OCI-M1 (cell line): ENCODE results near the gene CCDC144A.
"Not testable (repeated sequence)": the region's sequence is repeated elsewhere in the genome, so short reads cannot be mapped to it uniquely, and the experiment has no call there.

ENCODE experiments used
- DNase-seq: peaks from one replicate; lab custom pipeline; 2025; lab: John Stamatoyannopoulos, UW

Gene CCDC144A

DNA sequence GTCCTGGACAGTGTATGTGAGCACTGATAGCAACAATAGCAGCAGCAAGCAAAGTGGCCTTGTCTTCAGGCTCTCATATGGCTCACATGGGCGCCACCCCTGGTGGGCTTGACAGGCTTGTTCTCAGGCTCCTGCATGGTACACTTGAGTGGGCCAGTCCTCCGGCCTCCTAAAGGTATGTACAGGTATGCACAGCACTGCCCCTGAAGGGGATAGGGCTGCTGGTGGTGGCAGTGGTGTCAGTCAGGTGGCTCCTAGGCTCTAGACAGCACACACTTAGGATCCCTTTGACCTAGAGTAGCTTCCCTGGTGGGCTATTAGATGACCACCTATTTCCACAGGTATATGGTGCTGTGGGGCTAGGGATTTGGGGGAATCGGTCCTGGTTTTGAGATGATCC lies 67.5 kb downstream of the CCDC144A start:
- DNase-seq: not testable (repeated sequence)

DNA sequence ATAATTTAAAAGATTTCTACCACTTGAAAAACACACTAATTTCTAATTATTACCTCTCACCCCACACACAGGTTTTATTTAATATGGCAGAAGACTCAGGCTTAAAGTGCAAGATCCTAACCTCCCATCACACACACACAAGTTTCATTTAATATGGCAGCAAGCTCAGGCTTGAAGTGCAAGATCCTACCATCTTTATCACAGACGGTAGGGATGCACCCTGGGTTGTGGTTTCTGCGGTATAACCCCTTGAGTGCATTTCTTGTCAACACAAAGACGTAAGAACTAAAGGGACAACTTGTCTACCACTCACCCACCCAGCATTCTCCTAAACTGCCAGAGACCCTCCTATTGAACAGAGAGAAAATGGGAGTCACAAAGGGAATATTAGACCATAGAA lies 68.1 kb downstream of the CCDC144A start:
- peak; percentile 5 for DNase-seq

DNA sequence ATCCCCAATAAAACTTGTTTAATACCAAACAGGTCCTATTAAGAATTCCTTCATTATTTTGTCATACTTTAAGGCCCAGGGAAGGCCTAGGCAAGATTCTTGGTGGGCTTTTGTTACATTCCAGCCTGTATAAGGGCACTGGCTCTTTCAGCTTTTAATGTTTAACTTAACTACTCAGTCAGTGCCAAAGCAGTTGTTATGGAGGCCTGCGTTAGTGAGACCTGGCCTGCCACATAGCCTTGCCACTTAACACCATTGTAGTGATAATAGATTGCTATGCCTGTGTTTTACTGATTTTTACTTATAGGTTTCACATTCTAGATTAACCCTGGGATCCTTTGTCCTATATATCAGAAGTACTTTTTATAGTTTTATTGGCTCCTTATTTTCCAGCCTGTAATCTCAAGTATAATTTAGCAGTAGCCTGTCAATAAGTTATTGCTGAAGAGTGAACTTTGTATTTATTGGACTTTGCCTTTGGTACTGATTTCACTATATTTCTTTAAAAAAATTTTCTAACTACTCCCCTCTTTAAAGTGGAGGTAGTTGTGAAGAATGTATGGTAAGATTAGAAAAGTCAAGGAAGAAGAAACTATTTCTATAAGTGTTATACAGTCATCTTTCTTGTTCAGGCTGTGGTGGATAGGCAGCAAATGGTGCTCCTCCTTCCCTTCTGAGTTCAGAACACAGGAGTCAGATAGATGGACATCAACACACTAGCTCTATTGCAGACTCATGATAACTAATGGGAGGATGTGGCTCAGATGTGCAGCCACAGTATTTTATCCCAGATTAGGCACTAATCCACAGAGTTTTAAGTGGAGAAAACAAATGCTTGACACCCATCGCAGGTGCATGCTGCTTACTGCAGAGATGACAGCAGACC lies 78.5 kb downstream of the CCDC144A start:
- DNase-seq: not testable (repeated sequence)

DNA sequence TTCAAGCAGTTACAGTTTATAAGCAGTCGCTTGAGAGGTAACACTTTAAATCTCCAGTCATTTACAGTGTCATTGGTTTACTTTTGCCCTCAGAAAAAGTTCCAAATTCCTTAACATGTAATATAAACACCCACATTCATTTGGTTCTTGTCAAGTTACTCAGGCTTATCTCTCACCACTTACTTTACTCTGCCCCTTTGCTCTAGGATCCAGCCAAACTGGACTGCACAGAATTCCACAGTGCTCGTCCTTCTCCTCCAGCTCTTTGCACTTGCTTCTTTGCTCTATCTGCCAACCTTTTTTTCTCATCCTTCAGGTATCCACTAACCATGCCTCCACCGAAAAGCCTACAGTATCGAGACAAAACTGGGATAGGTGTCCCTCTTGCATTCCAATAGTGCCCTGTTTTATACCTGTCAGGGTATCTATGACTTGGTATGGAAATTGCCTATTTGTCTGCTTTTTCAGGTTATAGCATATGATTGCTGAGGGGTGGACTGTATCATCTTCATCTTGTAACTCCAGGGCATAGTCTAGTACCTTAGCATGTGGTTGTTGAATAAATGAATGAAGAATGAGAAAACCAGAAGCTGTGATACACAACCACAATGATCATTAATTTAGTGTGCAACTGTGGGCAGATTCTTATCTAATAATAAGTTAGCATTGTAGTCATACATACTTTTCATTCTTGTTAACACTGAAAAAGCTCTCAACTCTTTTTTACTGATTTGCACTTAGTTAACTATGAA lies 82.5 kb downstream of the CCDC144A start:
- not testable (repeated sequence) for DNase-seq

DNA sequence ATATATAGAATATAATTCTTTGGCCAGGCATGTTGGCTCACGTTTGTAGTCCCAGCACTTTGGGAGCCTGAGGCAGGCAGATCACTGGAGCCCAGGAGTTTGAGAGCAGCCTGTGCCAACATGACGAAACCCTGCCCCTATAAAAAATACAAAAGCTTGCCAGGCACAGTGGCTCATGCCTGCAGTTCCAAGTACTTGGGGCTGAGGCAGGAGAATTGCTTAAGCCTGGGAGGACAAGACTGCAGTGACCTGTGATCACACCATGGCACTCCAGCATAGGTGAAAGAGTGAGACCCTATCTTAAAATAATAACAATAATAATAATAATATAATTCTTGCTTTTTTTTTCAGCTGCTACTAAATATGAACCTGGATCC lies 83.1 kb downstream of the CCDC144A start:
- not testable (repeated sequence) for DNase-seq

DNA sequence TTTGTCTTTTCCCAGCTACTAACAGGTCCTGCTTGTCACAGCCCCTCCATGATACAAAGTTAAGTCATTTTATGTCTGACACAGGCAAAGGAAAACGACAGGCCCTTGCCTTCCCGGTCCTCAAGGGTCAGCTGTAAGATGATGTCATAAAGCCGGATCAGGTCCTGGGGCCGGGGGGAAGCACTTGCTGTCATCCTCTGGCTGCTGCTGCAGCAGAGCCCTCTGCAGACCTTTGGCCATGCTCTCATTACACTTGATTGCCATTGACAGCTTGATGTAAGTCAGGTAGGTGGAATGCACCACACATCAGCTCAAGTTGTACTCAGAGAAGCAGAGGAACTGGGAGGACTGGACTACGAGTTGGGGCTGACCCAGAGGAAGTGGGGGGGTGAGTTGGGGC lies 97.8 kb downstream of the CCDC144A start:
- DNase-seq: not testable (repeated sequence)

DNA sequence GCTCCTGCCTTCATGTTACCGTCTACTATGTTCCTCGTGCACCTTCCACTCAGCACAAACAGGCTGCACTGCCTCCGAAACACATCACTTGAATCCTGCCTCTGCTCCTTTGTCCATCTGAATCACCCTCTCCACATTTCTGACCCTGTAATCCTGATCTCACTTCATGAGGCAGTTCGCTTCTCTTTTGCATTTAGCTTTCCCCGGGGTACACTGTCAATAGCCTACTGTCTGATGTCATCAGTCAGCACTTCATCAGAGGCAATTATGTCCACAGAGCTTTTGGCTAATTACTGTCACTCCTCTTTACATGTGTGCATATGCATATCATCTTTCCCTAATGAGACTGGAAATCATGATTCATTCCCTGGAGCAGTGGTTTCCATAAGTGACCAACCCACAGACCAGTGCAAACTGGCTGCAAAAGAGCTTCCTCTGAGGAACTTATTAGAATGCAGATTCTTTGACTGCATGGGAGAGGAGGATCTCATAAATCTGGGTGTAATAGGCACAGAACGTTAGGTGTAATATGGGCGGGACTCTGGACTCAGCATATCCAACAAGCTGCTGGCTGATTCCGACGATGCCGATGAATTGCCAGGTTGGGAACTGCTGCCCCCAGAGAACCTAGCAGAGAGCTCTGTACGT lies 99.0 kb downstream of the CCDC144A start:
- not testable (repeated sequence) for DNase-seq

DNA sequence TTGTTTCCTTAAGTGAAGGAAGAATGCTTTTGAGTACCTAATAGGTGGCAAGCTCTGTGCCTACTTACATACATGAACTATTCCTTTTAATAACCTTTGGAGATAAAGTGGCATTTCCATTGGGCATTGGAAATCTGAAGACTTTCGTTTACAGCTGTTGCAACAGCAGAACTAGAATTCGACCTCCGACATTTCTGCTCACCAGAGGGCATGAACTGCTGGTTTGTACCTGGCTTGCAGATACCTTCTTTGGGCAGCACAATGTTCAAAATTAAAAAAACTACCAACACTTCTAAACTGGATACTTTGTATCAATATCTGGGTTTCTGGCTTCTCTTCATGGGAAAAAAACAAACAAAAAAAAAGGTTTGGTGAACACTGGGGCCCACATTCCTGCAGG lies 99.6 kb downstream of the CCDC144A start:
- DNase-seq: not testable (repeated sequence)

DNA sequence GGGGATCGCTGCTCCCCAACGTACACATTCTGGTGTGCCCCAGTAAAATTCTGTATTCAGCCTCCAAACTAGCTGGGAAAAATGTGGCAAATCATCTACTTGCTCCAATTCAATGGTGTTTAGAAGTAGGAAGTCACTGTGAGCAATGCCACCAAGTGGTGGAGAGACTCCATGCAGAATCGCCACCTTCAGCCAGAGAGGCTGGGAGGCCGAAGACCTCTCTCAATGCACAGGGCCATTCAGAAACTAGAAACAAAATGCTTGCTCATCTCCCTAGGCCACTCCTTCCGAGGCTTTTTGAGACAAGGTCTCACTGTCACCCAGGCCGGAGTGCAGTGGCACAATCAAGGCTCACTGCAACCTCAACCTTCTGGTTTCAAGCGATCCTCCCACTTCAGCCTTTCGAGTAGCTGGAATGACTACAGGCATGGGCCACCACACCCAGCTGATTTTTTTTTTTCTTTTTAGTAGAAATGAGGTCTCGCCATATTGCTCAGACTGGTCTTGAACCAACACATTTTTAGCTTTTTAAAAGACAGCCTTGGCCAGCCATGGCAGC lies 100.4 kb downstream of the CCDC144A start:
- not testable (repeated sequence) for DNase-seq

DNA sequence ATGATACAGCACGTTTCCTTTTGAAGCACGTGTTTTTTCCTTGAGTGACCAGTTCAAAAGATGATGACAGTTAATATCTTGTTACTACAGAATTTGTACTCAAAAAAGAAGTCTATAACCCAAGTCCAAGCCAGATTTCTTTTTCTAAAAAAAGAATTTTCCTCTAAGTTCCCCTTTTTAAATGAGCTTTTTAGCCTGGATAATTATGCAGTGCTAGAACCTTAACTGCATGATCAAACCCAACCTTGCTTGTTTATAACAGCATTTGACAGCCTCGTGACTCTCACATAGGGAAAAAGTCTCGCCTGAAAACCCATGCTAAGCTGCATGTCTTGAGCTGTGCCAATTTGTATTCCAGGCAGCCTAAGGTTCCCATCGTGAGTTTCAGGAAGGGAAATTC lies 104.2 kb downstream of the CCDC144A start:
- peak; percentile 24 for DNase-seq

DNA sequence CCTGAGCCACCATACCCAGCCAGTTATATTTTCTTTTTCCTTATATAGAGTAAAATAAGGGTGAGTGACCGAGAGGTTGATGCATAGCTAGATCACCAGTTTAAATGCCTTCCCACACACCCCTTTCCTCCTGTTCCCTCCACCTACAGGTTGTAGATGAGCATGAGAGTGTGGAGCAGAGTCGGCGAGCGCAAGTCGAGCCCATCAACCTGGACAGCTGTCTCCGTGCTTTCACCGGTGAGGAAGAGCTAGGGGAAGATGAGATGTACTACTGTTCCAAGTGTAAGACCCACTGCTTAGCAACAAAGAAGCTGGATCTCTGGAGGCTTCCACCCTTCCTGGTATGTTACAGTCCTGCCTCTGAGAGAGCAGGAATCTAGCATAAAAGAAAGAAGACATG lies 105.9 kb downstream of the CCDC144A start:
- DNase-seq: not testable (repeated sequence)

DNA sequence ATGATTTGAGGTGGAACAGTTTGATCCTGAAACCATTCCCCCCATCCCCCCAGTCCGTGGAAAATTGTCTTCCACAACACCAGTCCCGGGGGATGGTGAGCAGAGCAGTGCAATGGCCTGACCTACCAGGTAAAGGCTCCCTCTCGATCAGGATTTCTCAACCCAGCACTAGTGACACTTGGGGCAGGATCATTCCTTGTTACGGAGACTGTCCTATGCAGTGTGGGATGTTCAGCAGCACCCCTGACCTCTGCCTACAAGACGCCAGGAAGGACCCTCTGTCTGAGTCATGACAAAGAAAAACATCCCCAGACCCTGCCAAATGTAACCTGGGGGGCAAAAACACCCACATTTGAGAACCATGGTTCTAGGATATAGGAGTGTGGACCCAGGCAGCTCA lies 114.8 kb downstream of the CCDC144A start:
- not testable (repeated sequence) for DNase-seq

DNA sequence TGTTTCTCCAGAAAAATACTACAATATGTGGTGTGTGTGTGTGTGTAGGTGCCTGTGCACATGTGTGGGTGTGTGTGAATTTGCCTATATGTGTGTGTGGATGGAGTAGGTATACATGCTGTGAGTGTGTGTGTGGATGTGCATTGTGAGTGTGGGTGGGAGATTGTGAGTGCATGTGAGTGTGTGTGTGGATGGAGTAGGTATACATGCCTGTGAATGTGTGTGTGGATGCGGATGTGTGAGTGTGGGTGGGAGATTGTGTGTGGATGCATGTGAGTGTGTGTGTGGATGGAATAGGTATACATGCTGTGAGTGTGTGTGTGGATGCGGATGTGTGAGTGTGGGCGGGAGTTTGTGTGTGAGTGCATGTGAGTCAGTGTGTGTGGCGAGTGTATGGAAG lies 116.6 kb downstream of the CCDC144A start:
- DNase-seq: not testable (repeated sequence)

DNA sequence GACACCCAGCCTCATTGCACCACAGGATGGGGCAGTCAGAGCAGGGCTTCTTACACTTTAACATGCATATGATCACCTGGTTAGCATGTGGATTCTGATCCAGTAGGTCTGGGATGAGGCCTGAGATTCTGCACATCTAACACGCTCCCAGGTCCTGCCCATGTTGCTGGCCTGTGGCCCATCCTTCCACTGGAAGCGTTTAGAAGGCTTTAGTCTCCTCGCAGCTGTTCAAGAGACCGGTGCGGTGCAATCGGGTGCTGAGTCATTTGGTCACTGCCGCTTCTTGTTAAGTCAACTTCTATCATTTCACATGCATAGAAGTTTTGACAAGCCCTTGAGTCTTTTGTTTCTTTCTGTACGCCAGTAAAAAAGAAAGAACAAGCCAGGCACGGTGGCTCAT lies 117.6 kb downstream of the CCDC144A start:
- DNase-seq: not testable (repeated sequence)

DNA sequence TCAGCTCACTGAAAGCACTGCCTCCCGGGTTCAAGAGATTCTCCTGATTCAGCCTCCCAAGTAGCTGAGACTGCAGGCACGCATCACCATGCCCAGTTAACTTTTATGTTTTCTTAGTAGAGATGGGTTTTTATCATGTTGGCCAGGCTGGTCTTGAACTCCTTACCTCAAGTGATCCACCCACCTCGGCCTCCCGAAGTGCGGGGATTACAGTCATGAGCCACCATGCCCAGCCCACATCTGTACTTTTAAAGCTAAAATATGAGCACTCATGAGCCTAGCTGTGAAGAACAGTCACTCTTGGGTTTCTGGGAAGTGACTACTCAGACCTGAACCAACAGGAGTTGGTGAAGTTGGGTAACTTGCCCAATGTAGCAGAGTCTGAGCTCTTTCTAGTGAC lies 120.2 kb downstream of the CCDC144A start:
- DNase-seq: not testable (repeated sequence)

DNA sequence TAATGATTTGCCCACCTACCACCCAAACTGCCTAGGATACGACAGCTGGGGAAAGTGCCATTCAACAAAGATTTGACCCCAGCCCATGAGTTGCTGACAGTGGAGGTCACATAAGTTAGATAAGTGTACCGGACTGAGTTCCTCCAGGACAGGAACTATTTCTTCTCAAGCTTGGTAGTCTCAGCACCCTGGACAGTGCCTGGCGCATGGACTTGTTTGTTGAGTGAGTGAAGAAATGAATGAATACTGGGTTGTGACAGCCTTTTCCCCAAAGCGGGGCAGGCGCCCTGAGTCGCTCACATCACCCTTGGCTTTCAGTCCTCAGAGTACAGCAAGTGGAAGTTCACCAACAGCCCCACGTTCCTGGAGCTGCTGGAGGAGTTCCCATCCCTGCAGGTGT lies 122.1 kb downstream of the CCDC144A start:
- peak; percentile 21 for DNase-seq

DNA sequence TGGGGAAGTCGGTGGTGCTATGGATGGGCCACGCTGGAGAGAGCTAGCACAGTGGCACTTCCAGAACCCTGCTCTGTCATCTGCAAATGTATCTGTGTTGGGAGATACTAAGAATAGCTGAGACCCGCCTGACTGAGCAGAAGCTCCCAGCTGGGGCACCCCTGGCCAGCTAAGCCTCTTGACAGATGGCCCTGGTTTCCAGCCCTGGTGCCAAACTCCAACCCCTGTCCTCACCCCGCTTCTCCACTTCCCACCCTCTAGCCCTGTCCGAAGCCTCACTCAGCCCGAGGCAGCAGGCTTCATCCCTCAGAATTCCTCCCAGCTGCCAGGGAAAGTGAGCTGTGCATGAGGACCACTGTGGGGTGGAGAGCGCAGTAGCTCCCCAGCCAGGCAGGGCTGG lies 124.4 kb downstream of the CCDC144A start:
- DNase-seq: no peak

DNA sequence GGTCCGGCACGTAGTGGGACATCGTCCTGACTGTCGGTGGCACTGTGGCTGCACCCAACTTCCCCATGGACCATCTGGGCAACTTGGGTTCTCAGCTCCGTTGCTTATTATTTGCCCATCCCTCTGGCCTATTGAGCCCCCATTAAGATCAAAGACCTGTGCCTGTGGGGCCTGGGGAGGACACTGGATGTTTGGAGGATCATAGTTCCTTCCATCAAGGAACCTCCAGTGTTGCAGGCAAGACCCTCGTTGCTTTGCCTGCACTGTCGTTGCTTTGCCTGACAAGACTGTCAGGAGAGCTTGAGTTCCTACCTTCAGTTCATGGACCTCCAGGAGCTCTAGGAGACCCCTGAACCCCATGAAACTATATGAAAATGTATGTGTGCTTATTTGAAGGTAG lies 127.2 kb downstream of the CCDC144A start:
- DNase-seq: no peak

DNA sequence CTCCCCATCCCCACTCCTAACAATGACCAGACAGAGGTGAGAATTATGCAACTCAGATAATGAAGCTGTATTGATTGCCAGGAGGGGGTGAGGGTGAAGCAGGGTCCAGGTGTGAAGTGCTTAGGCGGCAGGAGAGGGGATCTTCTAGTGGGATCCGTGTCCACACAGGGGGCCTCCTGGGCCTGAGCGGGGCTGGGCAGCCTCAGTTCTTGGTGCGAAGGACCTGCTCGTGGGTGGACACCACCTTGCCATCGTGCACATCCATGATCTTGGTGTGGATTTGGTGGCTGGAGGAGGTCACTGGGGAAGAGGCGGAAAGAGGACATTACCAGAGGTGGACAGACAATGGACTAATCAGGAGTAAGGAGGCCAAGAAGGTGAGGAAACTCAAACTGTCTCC lies 127.9 kb downstream of the CCDC144A start:
- DNase-seq: not testable (repeated sequence)

DNA sequence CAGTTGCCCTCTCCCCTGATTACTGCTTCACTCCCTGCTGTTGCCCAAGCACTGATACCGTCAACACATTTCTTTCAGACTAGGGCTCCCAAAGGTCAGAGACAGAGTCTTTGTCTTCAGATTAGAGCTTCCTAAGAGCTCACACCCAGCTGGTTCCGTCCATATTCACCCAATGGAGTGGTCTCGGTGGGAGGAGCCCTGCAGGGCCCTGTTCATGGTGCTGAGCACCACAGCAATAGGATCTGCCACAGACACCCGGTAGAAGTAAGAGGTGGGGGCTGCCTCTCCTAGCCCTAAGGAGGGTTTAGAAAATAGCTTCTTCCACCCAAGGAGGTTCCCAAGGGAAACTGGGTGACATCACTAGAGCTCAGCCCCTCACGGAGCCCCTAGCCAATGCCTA lies 128.3 kb downstream of the CCDC144A start:
- DNase-seq: no peak

DNA sequence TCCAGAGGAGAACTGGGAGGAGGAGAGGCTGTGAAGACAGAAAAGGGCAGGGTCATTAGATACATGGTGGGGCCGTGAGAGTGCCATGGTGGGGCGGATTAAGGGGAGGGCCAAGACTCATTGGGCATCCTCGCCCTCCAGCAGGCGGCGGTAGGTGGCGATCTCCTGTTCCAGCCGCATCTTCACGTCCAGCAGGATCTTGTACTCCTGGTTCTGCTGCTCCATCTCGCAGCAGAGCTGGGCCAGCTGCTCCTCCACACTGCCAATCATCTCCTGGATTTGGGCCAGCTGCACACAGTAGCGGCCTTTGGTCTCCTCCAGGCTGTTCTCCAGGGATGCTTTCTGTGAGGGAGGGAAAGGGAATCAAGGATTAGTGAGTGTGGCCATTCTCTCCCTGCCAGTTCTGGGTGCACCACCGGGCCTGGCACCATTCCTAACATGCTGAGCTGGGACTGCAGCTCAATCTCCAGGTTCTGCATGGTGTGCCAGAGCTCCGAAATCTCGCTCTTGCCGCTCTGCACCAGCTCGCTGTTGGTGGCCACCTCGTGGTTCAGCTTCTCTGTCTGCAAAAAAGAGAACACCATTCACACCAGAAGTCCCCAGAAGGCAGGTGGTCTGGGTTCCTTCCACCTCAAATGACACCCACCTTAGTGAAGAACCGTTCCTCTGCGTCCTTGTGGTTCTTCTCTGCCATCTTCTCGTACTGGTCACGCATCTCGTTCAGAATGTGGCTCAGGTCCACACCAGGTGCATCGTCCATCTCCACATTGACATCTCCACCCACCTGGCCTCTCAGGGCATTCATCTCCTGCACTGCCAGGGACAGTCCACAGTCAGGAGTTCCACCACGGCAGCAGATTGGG lies 129.0 kb downstream of the CCDC144A start:
- DNase-seq: no peak
